ENCODE measurements around the gene UGT3A1.

GRCh38 chr5:35990941-35991611 is at the start of gene UGT3A1:
- no peak for TF ChIP-seq CTCF (IDR thresholded peaks at IDR 0.05)
- no peak for TF ChIP-seq POLR2A (IDR thresholded peaks at IDR 0.05)
